Peyer's patch (tissue), 4 donors: ENCODE results near the gene CIZ1. TPM values are rescaled to one million over a fixed set of nuclear protein-coding genes. Genes with fewer than 3 reads are reported as not detected.
"Not testable (repeated sequence)": the region's sequence is repeated elsewhere in the genome, so short reads cannot be mapped to it uniquely, and the experiment has no call there.

Experiments used
- DNase-seq, 3 donors: peaks; one replicate each; pipeline ENCODE4 v3.0.0-alpha.2; 2017 to 2019
- H3K27ac ChIP-seq, 4 donors: fragments of 200-600 bp; sonication (generic); one replicate each; pipeline ENCODE4 v1.5.1; 2016 to 2019
- H3K27me3 ChIP-seq, 2 donors: fragments of 200-600 bp; sonication (generic); one replicate each; pipeline ENCODE4 v1.5.1; 2019
- H3K36me3 ChIP-seq, 3 donors: fragments of 200-600 bp; sonication (generic); one replicate each; pipeline ENCODE4 v1.5.1; 2016 to 2019
- H3K4me1 ChIP-seq, 4 donors: fragments of 200-600 bp; sonication (generic); one replicate each; pipeline ENCODE4 v1.5.1; 2016 to 2019
- H3K4me3 ChIP-seq, 4 donors: fragments of 200-600 bp; sonication (generic); 1 replicate in 3 of 4; 2 replicates in 1 of 4; pipeline ENCODE4 v1.5.1; 2016 to 2019; ENCODE audit warnings: mild to moderate bottlenecking in 1 of 4
- H3K9me3 ChIP-seq, 4 donors: fragments of 200-600 bp; sonication (generic); one replicate each; pipeline ENCODE4 v1.5.1; 2016 to 2019; ENCODE audit warnings: mild to moderate bottlenecking in 1 of 4
- CTCF ChIP-seq, 6 experiments: fragments of 450-650 bp in 4 of 6; fragments of 200-600 bp in 2 of 6; sonication (generic) in 1 of 6; IDR thresholded peaks; one replicate each; pipeline ENCODE4 v1.5.1; 2017 to 2019; ENCODE audit warnings: antibody characterized with exemption in 6 of 6, mild to moderate bottlenecking in 3 of 6, moderate library complexity in 1 of 6
- POLR2A ChIP-seq, 2 donors: fragments of 450-650 bp; IDR thresholded peaks; one replicate each; pipeline ENCODE4 v1.5.1; 2017; ENCODE audit warnings: antibody characterized with exemption in 2 of 2, mild to moderate bottlenecking in 2 of 2, moderate library complexity in 2 of 2
- total RNA-seq, 4 donors: library from RNA; depleted of rRNA; stranded (reverse); fragments of >200 nt; gene quantifications; one replicate each; pipeline ENCODE4 v1.1.0, GENCODE V29; 2016

CIZ1 gene
- total RNA-seq = 100 to 1,000 TPM in 2 of 4 donors, 10 to 100 TPM in 2; 52.2 to 144 (median 95.3) TPM

- peak; percentile 66 to 89 (median 88) for DNase-seq
- H3K9me3 ChIP-seq = no peaks in the 10 kb centered on the region
- peak within 1 kb of the TSS; percentile 80 to 99 (median 82) for H3K4me3 ChIP-seq
- peak within 1 kb of the TSS; percentile 83 to 91 (median 88) for H3K27ac ChIP-seq
- peaks cover 0 to 16% (median 12%) of the 10 kb centered on the region in 4 donors for H3K4me1 ChIP-seq
- H3K27me3 ChIP-seq = no peaks in the 10 kb centered on the region
- peaks cover 0 to 12% (median 0%) of the 10 kb centered on the region in 3 donors for H3K36me3 ChIP-seq
- TF ChIP-seq CTCF (IDR thresholded peaks at IDR 0.05) = peak; percentile 81 to 90 (median 84)
- peak; percentile 27 to 75 for TF ChIP-seq POLR2A (IDR thresholded peaks at IDR 0.05)
These were observed at the start of gene CIZ1 for GRCh38 chr9:128191406-128192046. Gene CIZ1, minus strand, starts transcription at chr9:128191572. Its CDS starts 715 bp downstream, at chr9:128190857.

GRCh38 chr9:128233817-128234406 lies 42.5 kb upstream of the CIZ1 start:
- Histone ChIP-seq H3K36me3 (no peaks in the 10 kb centered on the region), H3K27ac (no peak overlapping the region), H3K4me1 (no peaks in the 10 kb centered on the region), H3K9me3 (no peaks in the 10 kb centered on the region), H3K27me3 (no peaks in the 10 kb centered on the region), H3K4me3 (no peak overlapping the region)
- peak in 1 of 3 donors; percentile 40 for DNase-seq
- no peak for TF ChIP-seq CTCF (IDR thresholded peaks at IDR 0.05)
- TF ChIP-seq POLR2A (IDR thresholded peaks at IDR 0.05) = no peak

GRCh38 chr9:128232528-128233428 lies 41.4 kb upstream of the CIZ1 start:
- no peak for TF ChIP-seq CTCF (IDR thresholded peaks at IDR 0.05)
- TF ChIP-seq POLR2A (IDR thresholded peaks at IDR 0.05) = no peak
- Histone ChIP-seq H3K27ac (no peak overlapping the region), H3K27me3 (no peaks in the 10 kb centered on the region), H3K9me3 (no peaks in the 10 kb centered on the region), H3K36me3 (no peaks in the 10 kb centered on the region), H3K4me1 (no peaks in the 10 kb centered on the region), H3K4me3 (no peak overlapping the region)
- peak in 1 of 3 donors; percentile 32 for DNase-seq

GRCh38 chr9:128231638-128232527 lies 40.5 kb upstream of the CIZ1 start:
- Histone ChIP-seq H3K9me3 (no peaks in the 10 kb centered on the region), H3K36me3 (no peaks in the 10 kb centered on the region), H3K4me3 (no peak overlapping the region), H3K4me1 (no peaks in the 10 kb centered on the region), H3K27ac (no peak overlapping the region), H3K27me3 (no peaks in the 10 kb centered on the region)
- peak in 1 of 3 donors; percentile 43 for DNase-seq
- TF ChIP-seq POLR2A (IDR thresholded peaks at IDR 0.05) = no peak

- not testable (repeated sequence) for H3K4me1 ChIP-seq, DNase-seq, H3K27ac ChIP-seq, H3K27me3 ChIP-seq, H3K36me3 ChIP-seq, H3K4me3 ChIP-seq, H3K9me3 ChIP-seq
These were observed 39.5 kb upstream of the CIZ1 start for GRCh38 chr9:128230897-128231296.

- Histone ChIP-seq H3K36me3 (no peaks in the 10 kb centered on the region), H3K27me3 (no peaks in the 10 kb centered on the region), H3K4me1 (no peaks in the 10 kb centered on the region), H3K27ac (no peak overlapping the region), H3K9me3 (no peaks in the 10 kb centered on the region), H3K4me3 (no peak overlapping the region)
- DNase-seq = no peak
- TF ChIP-seq POLR2A (IDR thresholded peaks at IDR 0.05) = no peak
- no peak for TF ChIP-seq CTCF (IDR thresholded peaks at IDR 0.05)
These were observed 35.0 kb upstream of the CIZ1 start for GRCh38 chr9:128226412-128226801.
